Hindlimb muscle (tissue), 1 donor: ENCODE data around the gene SPATA2. TPM values are rescaled to one million over a fixed set of nuclear protein-coding genes. Genes with fewer than 3 reads are reported as not detected.

Experiments used
- DNase-seq: peaks from one replicate; pipeline ENCODE4 v3.0.0-alpha.2; 2013
- polyA plus RNA-seq: library from polyadenylated mRNA; unstranded; fragments of 120-200 nt; gene quantifications from one replicate; pipeline ENCODE4 v1.2.1, GENCODE V29; 2013; ENCODE audit not compliant: insufficient read length

The SPATA2 gene
- polyA plus RNA-seq, 1 donor, result 6.3 TPM

- no peak for DNase-seq
Measured at GRCh38 chr20:49929142-49929494, 13.8 kb upstream of the SPATA2 start.

DNA sequence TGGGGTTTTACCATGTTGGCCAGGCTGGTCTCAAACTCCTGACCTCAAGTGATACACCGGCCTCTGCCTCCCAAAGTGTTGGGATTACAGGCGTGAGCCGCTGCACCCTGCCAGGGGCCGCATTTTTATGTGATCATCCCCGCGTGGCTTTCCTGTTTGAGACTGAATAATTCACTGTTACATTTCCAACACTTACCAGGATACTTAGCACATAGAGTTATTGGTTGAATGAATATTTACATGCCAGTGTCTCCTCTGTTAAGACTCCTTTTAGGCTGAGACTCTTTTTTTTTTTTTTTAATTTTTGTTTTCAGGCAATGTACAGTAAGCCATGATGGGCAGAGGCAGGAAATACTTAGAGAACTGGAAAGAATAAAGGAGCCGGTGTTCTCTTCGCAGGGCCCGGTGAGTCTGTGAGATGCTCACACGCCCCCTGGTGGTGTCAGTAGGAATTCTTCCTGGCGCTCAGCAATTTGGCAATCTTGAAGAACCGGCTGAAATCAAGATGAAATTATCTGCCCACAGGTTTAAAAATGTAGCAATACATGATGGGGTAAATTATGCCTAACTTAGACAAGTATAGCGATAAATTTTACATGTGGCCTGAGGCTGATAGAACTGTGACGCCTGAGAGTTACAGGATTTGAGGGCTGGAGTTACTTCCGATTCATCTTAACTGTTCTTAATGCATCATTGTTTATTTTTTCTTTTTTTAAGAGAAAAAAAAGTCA, 13.2 kb upstream of the SPATA2 start:
- peak; percentile 84 for DNase-seq

DNA sequence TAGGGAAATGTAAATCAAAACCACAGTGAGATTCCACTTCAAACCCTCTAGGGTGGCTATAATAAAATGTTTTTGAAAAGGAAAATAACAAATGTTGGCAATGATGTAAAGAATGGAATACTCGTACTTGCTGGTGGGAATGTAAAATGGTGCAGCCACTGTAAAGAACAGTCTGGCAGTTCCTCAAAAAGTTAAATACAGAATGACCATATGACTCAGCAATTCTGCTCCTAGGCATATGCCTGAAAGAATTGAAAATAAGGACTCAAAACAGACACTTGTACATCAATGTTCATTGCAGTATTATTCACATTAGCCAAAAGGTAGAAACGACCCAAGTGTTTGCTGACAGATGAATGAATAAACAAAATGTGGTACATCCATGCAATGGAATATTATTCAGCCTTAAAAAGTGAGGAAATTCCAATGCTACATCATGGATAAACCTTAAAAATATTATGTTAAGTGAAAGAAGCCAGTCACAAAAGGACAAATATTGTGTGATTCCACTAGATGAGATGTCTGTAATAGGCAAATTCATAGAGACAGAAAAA, 10.6 kb upstream of the SPATA2 start:
- no peak for DNase-seq

GRCh38 chr20:49924247-49924646, 8.9 kb upstream of the SPATA2 start:
- DNase-seq, result no peak

GRCh38 chr20:49919461-49919860, 4.1 kb upstream of the SPATA2 start:
- DNase-seq, result no peak

DNA sequence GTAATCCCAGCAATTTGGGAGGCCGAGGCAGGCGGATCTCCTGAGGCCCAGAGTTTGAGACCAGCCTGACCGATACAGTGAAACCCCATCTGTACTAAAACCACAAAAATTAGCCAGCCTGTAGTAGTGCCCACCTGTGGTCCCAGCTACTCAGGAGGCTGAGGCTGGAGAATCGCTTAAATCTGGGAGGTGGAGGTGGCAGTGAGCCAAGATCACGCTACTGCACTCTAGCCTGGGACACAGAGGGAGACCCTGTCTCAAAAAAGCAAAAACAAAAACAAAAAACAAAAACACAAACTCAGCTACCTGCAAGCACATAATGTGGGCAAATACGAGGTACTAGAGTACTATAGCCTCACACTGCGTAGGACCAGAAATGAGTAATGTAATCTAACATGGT, 3.7 kb upstream of the SPATA2 start:
- no peak for DNase-seq

DNA sequence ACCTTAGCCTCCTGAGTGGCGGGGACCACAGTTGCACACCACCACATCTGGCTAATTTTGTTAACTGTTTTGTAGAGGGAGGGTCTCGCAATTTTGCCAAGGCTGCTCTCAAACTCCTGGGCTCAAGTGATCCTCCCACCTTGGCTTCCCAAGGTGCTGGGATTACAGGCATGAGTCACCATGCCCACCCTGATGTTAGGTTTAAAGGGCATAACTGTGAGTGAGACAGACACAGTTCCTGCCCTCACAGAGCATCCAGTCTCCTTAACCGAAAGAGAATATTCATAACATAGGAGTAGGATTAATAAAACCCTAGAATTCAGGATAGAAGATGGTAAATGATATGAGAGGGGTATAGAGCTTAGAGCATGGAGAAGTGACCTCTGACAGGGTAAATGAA, 3.1 kb upstream of the SPATA2 start:
- DNase-seq, result no peak

- DNase-seq, result no peak
Measured at GRCh38 chr20:49916146-49917002, 1.0 kb upstream of the SPATA2 start.

DNA sequence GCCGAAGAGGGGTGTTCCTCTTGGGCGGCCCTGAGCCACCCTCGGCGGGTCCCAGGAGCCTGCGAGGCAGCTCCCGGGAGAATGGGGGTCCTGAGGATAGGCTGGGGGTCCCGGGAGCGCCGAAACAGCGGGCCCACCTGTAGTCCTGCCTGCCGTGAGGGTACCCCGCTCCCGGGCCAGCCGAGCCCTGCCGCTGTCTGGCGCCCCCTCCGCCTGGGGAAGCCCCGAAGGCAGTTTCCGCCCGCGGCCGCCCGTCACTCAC, 280 bp downstream of the SPATA2 start:
- DNase-seq, result no peak

- DNase-seq, result no peak
Measured at GRCh38 chr20:49914310-49915117, 815 bp downstream of the SPATA2 start.

GRCh38 chr20:49913399-49914047, 1.8 kb downstream of the SPATA2 start:
- DNase-seq, result no peak

DNA sequence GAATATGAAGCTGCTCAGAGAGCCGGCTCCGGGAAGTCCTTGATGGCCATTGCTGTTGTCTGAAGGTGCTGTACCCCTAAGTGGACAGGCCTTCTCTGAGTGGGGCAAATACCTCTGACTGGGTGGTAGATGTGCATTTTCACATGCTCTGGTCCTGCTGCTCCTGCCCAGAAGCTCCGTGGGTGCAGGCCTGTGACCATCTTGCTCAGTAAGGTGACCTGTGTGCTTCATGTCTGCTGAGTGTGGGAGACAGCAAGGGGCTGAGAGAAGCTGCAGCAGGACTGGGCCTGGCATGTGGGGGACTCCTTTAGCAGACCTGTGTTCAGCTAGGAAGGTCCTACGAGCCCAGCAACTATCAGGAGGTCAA, 5.0 kb downstream of the SPATA2 start:
- no peak for DNase-seq

DNA sequence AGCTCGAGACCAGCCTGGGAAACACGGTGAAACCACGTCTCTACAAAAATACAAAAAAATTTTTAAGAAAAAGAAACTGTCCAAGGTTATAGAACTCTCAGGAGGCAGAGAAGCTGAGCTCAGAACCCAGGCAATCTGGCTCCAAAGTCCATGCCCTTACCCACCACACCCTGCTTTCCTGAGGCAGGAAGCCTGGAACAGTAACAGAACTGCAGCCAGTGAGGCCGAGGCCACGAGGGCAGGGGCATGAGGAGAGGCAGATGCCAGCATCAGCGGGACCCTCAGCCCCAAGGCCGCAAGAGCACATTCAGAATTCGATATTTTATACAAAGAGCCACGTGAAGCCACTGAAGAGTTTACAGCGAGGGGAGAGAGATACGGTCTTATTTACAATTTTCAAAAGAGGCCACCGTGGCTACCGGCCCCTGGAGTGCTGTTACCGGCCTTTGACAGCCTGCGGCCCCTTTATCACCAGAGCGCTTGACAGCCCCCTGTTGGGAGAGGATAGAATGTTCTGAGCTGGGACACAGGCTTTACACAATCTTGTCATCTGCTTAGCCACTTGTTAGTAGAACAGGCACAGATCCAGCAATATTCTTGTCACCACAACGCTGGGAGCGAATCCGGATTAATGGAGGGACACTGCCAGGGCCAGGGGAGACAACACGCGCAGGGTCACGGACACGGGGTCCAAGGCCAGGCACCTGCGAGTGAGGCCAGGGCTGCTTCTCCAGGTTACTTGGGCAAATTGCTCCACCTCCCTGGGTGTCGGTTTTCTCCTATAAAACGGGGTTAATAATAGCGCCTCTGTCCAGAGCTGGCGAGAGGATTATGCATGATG, 5.6 kb downstream of the SPATA2 start:
- DNase-seq, result no peak

- no peak for DNase-seq
Measured at GRCh38 chr20:49908258-49908565, 7.1 kb downstream of the SPATA2 start.

- DNase-seq, result no peak
Measured at GRCh38 chr20:49907405-49908257, 7.7 kb downstream of the SPATA2 start.

DNA sequence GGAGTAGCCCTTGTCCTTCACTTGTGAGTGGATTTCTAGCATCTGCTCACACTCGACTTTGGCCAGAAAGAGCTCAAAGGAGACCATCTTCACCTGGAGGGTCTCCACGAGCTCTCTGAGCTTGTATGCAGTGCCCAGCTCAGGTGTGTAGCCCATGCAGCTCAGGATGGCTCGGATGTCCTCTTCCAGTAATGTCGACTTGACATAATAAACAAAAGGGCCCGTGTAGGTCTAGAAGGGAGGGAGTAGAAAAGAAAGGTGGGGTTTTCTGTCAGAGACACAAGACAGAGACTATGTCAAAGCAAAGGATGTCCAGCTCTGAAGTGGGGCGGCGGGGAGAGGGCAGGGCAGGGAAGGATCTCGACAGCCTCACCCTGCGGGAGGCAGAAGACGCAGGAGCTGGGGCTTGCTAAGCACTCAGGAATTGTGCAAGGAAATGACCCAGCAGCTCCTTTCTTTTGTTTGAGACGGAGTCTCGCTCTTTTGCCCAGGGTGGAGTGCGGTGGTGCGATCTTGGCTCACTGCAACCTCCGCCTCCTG, 8.6 kb downstream of the SPATA2 start:
- DNase-seq, result no peak

DNA sequence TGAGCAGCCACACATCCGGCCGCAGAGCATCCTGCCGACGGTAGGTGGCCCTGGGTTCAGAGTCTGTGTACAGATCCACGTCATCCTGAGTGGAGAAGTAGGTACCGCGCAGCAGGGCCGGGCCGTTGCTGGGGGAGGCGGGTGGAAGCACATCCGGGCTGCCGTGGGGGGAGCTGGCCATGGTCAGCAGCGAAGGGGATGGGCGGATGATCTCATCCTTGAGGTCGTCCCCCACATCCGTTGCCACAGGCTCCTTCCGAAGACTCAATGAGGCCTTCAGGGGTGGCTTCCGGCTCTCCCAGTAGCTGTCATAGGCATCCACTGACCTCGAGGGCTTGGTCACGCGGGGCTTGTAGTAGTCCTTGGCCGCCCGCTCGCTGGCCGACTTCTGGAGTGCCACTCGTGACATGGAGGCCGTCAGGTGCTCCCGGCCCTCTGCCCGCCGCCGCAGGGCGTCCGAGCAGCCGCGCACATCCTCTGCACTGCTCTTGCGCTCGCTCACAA, 9.2 kb downstream of the SPATA2 start:
- DNase-seq, result no peak

DNA sequence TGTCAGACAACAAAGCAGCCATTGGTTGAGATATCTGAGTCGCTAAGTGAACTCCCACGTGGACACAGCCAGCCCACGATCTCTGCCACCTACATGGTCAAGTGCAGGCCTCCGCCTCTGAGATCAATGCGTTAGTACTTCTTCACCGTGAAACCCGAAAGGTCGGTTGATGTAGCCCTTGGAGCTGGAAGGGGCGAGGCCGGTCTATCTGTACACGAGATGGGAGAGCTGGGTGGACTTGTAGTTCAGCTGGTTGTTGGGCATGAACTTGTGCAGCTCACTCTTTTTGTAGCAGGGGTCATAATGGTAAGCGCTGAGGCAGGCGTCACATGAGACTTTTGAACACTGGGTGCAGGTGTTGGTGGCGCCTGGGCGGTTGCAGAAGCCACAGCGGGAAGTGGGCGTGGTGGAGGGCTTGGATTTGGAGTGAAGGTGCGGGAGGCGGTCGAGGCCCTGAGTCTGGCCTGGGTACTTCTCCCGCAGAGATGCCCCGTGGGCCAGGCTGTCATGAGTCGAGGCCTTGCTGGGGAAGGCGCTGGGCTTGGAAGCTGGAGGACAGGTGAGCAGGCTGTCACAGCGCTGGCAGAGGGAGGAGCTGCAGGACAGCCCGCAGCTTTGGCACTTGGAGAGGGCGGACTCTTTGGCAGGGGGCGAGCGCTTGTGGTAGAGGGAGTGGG, 9.8 kb downstream of the SPATA2 start:
- DNase-seq, result no peak

GRCh38 chr20:49904440-49905214, 10.7 kb downstream of the SPATA2 start:
- DNase-seq, result no peak
